SK-N-SH treated with all-trans-retinoic acid at 6 μM for 48 hours (cell line): Measurements from ENCODE around the gene OOSP2.

Source experiments
- ATAC-seq: fragments of 200-7000 bp; cut with Tn5 transposase; 3 replicates; pipeline ENCODE4 v1.9.1; 2020; ENCODE audit warnings: mild to moderate bottlenecking, moderate library complexity
- ARNTL ChIP-seq: fragments of 450-650 bp; formaldehyde crosslinking; IDR thresholded peaks from 2 replicates; pipeline ENCODE4 v1.5.0; 2020; ENCODE audit warnings: low read depth, mild to moderate bottlenecking, moderate library complexity, borderline replicate concordance
- CSDC2 ChIP-seq: fragments of 250-450 bp; sonication (Bioruptor Pico); IDR thresholded peaks from 2 replicates; pipeline ENCODE4 v1.5.0; 2020; ENCODE audit warnings: mild to moderate bottlenecking, moderate library complexity
- ESRRG ChIP-seq: fragments of 250-450 bp; sonication (Bioruptor Pico); IDR thresholded peaks from 2 replicates; pipeline ENCODE4 v1.6.1; 2021; ENCODE audit warnings: mild to moderate bottlenecking
- GLIS3 ChIP-seq: fragments of 250-450 bp; sonication (Bioruptor Pico); IDR thresholded peaks from 2 replicates; pipeline ENCODE4 v1.5.0; 2020; ENCODE audit warnings: mild to moderate bottlenecking, moderate library complexity
- ISL1 ChIP-seq: fragments of 250-450 bp; sonication (Bioruptor Pico); IDR thresholded peaks from 2 replicates; pipeline ENCODE4 v2.1.2; 2022; ENCODE audit warnings: mild to moderate bottlenecking, moderate library complexity
- OSR1 ChIP-seq: fragments of 250-450 bp; sonication (Bioruptor Pico); IDR thresholded peaks from 2 replicates; pipeline ENCODE4 v1.8.0; 2022; ENCODE audit warnings: moderate library complexity, mild to moderate bottlenecking, inconsistent platforms
- PPARA ChIP-seq: fragments of 250-450 bp; sonication (Bioruptor Pico); IDR thresholded peaks from 2 replicates; pipeline ENCODE4 v1.5.0; 2020; ENCODE audit warnings: mild to moderate bottlenecking, borderline replicate concordance
- RARB ChIP-seq: fragments of 250-450 bp; sonication (Bioruptor Pico); IDR thresholded peaks from 2 replicates; pipeline ENCODE4 v1.8.0; 2021; ENCODE audit warnings: mild to moderate bottlenecking, moderate library complexity
- SNAI2 ChIP-seq: fragments of 250-450 bp; sonication (Bioruptor Pico); IDR thresholded peaks from 2 replicates; pipeline ENCODE4 v1.5.0; 2020; ENCODE audit warnings: mild to moderate bottlenecking, moderate library complexity
- TOX ChIP-seq: fragments of 250-450 bp; sonication (Bioruptor Pico); IDR thresholded peaks from 2 replicates; pipeline ENCODE4 v1.8.0; 2021; ENCODE audit warnings: mild to moderate bottlenecking, moderate library complexity, borderline replicate concordance
- ZC3H10 ChIP-seq: fragments of 250-450 bp; sonication (Bioruptor Pico); IDR thresholded peaks from 2 replicates; pipeline ENCODE4 v1.5.1; 2021; ENCODE audit warnings: mild to moderate bottlenecking, moderate library complexity
- ZFP3 ChIP-seq: fragments of 250-450 bp; sonication (Bioruptor Pico); IDR thresholded peaks from 2 replicates; pipeline ENCODE4 v1.5.0; 2020; ENCODE audit warnings: mild to moderate bottlenecking, moderate library complexity
- ZFP30 ChIP-seq: fragments of 450-650 bp; formaldehyde crosslinking; IDR thresholded peaks from 2 replicates; pipeline ENCODE4 v1.5.0; 2022; ENCODE audit warnings: mild to moderate bottlenecking, moderate library complexity
- ZNF565 ChIP-seq: fragments of 450-650 bp; formaldehyde crosslinking; conservative IDR thresholded peaks from 2 replicates; pipeline ENCODE4 v1.5.0; 2020; ENCODE audit warnings: low read depth, mild to moderate bottlenecking, moderate library complexity
- ZNF70 ChIP-seq: fragments of 450-650 bp; formaldehyde crosslinking; IDR thresholded peaks from 2 replicates; pipeline ENCODE4 v1.5.0; 2020; ENCODE audit warnings: mild to moderate bottlenecking, moderate library complexity
- ZNF8 ChIP-seq: fragments of 450-650 bp; formaldehyde crosslinking; IDR thresholded peaks from 2 replicates; pipeline ENCODE4 v1.5.0; 2020; ENCODE audit warnings: mild to moderate bottlenecking, moderate library complexity
- TF ChIP-seq, protein P1 (sequence below): fragments of 250-450 bp; sonication (Bioruptor Pico); IDR thresholded peaks from 2 replicates; pipeline ENCODE4 v1.5.1; 2021; ENCODE audit warnings: mild to moderate bottlenecking, moderate library complexity
- TF ChIP-seq, protein P2 (sequence below): fragments of 250-450 bp; sonication (Bioruptor Pico); IDR thresholded peaks from 2 replicates; pipeline ENCODE4 v1.5.1; 2020; ENCODE audit warnings: low read depth, mild to moderate bottlenecking, moderate library complexity
- TF ChIP-seq, protein P3 (sequence below): fragments of 250-450 bp; sonication (Bioruptor Pico); IDR thresholded peaks from 2 replicates; pipeline ENCODE4 v1.5.0; 2020; ENCODE audit warnings: mild to moderate bottlenecking, moderate library complexity
- TF ChIP-seq, protein P4 (sequence below): fragments of 250-450 bp; sonication (Bioruptor Pico); IDR thresholded peaks from 2 replicates; pipeline ENCODE4 v1.8.0; 2020; ENCODE audit warnings: mild to moderate bottlenecking, moderate library complexity, borderline replicate concordance

Gene OOSP2

DNA sequence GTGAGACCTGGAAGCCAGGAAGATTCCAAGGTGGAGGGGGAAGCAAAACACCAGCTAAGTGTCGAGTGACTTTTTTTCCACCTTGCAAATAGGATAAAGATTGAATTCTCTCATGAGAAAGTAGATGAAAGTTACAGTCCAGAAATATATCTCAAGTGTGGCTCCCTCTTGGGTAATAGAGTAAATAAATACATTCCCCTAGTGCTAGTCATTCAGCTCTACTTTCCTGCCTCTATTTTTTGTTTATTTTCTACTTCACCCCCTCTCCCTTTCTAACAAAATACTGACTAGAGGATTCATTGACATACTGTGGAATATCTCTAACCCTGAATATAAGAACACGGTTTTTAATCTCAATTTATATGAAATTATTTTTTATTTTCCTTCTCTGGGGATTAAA is 42.4 kb upstream of the OOSP2 start:
- TF ChIP-seq ZC3H10, result no peak
- no peak for TF ChIP-seq CSDC2 (CRISPR knock-in tag)
- TF ChIP-seq, protein P1, sequence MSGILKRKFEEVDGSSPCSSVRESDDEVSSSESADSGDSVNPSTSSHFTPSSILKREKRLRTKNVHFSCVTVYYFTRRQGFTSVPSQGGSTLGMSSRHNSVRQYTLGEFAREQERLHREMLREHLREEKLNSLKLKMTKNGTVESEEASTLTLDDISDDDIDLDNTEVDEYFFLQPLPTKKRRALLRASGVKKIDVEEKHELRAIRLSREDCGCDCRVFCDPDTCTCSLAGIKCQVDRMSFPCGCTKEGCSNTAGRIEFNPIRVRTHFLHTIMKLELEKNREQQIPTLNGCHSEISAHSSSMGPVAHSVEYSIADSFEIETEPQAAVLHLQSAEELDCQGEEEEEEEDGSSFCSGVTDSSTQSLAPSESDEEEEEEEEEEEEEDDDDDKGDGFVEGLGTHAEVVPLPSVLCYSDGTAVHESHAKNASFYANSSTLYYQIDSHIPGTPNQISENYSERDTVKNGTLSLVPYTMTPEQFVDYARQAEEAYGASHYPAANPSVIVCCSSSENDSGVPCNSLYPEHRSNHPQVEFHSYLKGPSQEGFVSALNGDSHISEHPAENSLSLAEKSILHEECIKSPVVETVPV (CRISPR knock-in tag), result no peak
- TF ChIP-seq, all 23 proteins: peak for 0
- ATAC-seq, result no peak

DNA sequence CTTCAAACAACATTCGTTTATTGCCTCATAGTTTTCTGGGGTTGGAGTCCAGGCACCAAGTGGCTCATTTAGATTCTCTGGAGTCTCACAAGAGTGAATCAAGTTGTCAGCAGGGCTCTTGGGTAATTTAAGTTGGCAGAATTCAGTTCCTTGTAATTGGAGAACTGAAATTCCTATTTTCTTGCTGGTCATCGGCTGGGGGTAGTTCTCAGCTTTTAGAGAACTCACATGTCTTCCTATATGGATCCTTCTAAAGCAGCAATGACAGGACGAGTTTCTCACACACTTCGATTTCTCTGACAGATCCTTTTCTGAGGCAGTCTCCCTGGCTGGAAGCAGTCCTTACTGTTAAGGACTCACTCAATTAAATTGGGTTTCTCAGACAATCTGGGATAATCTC is 40.5 kb upstream of the OOSP2 start:
- no peak for ATAC-seq
- TF ChIP-seq ZFP30 (no peak), GLIS3 (CRISPR knock-in tag) (no peak), ZNF565 (CRISPR knock-in tag) (no peak), ESRRG (CRISPR knock-in tag) (no peak), CSDC2 (CRISPR knock-in tag) (no peak), ZNF8 (CRISPR knock-in tag) (no peak), SNAI2 (no peak), ZFP3 (CRISPR knock-in tag) (no peak), PPARA (CRISPR knock-in tag) (no peak), ZC3H10 (no peak), ARNTL (CRISPR knock-in tag) (no peak), TOX (CRISPR knock-in tag) (no peak), ISL1 (no peak)
- TF ChIP-seq, protein P1 (CRISPR knock-in tag), result no peak
- TF ChIP-seq, protein P2, sequence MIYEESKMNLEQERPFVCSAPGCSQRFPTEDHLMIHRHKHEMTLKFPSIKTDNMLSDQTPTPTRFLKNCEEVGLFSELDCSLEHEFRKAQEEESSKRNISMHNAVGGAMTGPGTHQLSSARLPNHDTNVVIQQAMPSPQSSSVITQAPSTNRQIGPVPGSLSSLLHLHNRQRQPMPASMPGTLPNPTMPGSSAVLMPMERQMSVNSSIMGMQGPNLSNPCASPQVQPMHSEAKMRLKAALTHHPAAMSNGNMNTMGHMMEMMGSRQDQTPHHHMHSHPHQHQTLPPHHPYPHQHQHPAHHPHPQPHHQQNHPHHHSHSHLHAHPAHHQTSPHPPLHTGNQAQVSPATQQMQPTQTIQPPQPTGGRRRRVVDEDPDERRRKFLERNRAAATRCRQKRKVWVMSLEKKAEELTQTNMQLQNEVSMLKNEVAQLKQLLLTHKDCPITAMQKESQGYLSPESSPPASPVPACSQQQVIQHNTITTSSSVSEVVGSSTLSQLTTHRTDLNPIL (CRISPR knock-in tag), result no peak
- TF ChIP-seq, protein P3, sequence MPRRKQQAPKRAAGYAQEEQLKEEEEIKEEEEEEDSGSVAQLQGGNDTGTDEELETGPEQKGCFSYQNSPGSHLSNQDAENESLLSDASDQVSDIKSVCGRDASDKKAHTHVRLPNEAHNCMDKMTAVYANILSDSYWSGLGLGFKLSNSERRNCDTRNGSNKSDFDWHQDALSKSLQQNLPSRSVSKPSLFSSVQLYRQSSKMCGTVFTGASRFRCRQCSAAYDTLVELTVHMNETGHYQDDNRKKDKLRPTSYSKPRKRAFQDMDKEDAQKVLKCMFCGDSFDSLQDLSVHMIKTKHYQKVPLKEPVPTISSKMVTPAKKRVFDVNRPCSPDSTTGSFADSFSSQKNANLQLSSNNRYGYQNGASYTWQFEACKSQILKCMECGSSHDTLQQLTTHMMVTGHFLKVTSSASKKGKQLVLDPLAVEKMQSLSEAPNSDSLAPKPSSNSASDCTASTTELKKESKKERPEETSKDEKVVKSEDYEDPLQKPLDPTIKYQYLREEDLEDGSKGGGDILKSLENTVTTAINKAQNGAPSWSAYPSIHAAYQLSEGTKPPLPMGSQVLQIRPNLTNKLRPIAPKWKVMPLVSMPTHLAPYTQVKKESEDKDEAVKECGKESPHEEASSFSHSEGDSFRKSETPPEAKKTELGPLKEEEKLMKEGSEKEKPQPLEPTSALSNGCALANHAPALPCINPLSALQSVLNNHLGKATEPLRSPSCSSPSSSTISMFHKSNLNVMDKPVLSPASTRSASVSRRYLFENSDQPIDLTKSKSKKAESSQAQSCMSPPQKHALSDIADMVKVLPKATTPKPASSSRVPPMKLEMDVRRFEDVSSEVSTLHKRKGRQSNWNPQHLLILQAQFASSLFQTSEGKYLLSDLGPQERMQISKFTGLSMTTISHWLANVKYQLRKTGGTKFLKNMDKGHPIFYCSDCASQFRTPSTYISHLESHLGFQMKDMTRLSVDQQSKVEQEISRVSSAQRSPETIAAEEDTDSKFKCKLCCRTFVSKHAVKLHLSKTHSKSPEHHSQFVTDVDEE (CRISPR knock-in tag), result no peak
- TF ChIP-seq, protein P4, sequence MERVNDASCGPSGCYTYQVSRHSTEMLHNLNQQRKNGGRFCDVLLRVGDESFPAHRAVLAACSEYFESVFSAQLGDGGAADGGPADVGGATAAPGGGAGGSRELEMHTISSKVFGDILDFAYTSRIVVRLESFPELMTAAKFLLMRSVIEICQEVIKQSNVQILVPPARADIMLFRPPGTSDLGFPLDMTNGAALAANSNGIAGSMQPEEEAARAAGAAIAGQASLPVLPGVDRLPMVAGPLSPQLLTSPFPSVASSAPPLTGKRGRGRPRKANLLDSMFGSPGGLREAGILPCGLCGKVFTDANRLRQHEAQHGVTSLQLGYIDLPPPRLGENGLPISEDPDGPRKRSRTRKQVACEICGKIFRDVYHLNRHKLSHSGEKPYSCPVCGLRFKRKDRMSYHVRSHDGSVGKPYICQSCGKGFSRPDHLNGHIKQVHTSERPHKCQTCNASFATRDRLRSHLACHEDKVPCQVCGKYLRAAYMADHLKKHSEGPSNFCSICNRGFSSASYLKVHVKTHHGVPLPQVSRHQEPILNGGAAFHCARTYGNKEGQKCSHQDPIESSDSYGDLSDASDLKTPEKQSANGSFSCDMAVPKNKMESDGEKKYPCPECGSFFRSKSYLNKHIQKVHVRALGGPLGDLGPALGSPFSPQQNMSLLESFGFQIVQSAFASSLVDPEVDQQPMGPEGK (CRISPR knock-in tag), result no peak

DNA sequence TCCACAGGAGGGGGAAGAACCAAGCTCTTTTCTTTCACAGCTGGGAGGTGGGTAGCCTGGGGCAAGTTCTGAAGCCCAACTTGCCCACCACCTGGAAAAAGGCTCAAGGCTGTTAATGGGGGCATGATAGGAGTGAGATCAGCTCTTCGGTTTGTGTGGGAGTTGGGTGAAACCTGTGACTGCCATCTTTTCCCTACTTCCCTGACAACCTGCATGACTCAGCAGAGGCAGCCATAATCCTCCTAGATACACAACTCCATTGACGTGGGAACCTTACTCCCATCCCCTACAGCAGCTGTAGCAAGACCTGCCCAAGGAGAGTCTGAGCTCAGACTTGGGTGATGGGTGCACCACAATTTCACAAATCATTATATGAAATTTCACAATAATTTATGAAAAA is 36.5 kb upstream of the OOSP2 start:
- TF ChIP-seq ARNTL (CRISPR knock-in tag) (no peak), ISL1 (no peak), ZNF8 (CRISPR knock-in tag) (no peak), ZFP30 (no peak), OSR1 (CRISPR knock-in tag) (no peak), TOX (CRISPR knock-in tag) (no peak), PPARA (CRISPR knock-in tag) (no peak), RARB (no peak), ZC3H10 (no peak), ZNF70 (no peak), SNAI2 (no peak)
- TF ChIP-seq, protein P3 (CRISPR knock-in tag), result no peak
- TF ChIP-seq, protein P1 (CRISPR knock-in tag), result no peak
- TF ChIP-seq, protein P4 (CRISPR knock-in tag), result no peak
- TF ChIP-seq, all 23 proteins: peak for 0
- no peak for ATAC-seq
